ENCODE results near the gene CDH13.

GRCh38 chr16:83308414-83308813, 681.6 kb downstream of the CDH13 start:
- TF ChIP-seq POLR2A (IDR thresholded peaks at IDR 0.05) (peak in 1 of 2 donors; percentile 43), CTCF (IDR thresholded peaks at IDR 0.05) (no peak)

All from thyroid gland (tissue), 4 donors.